GM18508 (cell line): ENCODE measurements around the gene DIP2C.
"Not testable (repeated sequence)": the region's sequence is repeated elsewhere in the genome, so short reads cannot be mapped to it uniquely, and the experiment has no call there.

Experiments
- ATAC-seq: cut with Tn5 transposase; IDR thresholded peaks from one replicate; pipeline ENCODE4 v1.9.1; 2021; ENCODE audit warnings: moderate number of reproducible peaks; ENCODE audit not compliant: insufficient read depth, unreplicated experiment

Gene DIP2C

DNA sequence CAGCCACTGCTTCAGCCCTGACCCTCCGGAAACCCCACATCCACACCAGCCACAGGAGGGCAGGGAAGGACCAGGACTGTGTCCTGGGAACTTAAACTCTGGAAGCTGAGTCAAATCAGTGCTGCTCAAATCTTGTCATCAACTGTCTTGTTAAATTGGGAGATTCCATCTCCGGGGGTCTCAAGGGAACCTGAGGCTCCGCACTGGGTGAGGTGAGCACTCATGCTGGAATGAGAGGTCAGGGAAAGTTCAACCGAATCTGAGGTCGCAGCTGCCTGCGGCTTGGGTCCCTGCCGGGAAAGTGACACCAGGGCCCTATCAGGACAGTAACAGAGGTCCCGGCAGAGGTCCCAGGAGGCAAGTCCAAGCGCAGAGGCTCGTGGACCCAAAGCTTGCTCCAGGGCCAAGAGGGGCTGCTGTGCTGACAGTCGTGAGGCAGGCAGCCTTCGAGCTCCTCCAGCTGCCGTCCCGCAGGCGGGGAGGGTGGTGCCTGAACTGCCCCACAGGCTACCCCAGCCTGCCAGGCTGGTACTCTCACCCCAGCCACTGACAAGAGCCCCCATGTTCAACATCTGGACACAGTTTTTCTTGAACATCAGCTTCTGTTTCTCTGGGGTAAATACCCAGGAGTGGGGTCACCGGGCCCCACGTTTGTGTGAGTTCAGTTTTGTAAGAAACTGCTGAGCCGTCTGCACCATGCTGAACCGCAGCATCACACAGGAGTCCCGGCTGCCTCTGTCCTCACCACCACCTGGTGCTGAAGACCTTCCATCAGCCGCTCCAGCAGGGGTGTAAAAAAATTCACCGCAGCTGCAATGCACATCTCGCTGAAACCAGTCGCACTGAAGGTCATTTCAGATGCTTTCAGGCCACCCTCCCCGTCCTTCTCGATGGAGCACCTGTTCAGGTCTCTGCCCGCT is 101.0 kb downstream of the DIP2C start:
- no peak for ATAC-seq

DNA sequence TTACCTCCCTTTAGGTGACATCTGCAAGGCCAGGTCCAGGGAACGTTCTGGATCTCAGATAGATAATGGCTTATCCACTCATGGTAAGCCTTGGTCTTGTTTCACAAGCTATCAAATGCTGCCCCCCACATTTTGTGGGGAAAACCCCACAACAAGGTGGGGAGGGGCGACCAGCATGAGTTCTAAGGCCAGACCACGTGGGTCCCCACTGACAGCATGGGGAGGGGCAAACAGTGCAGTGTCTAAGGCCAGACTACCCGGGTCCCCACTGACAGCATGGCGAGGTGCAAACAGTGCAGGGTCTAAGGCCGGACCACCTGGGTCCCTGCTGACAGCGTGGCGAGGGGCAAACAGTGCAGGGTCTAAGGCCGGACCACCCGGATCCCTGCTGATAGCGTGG is 102.8 kb downstream of the DIP2C start:
- ATAC-seq, result no peak

DNA sequence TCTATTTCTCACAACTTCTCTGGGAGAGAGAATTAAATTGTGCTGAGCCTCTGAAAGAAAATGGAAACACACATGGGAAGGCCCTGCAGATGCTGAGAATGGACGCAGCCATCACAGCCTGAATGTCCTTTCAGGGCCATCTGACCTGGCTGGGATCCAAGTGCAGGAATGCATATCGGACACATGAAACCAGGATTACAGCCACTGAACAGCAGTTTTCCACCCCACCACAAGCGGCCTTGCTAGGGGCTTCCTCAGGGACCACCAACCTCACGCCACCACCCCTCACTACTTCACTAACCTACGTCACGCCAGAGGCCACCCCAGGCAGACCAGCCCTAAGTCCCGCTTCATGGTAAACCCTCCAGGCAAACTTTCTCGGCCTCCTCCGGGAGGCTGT is 103.3 kb downstream of the DIP2C start:
- ATAC-seq, result no peak

DNA sequence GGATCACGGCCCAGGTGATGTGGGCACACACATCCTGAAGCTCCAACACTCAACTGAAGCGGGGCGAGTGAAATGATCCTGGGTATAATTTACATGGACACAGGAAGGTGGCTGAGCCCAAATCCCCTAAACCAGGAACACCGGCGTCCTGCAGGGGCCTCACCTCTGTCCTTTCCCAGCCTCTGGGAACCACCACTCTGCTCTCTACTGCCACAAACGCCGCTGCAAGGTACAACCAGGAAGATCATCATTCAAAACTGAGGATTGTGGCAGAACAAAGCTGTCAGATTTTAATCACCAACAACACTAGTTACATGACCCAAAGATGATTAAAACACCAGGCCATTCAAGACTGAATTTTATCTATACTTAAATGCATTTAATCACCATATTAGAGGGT is 104.0 kb downstream of the DIP2C start:
- ATAC-seq, result no peak

DNA sequence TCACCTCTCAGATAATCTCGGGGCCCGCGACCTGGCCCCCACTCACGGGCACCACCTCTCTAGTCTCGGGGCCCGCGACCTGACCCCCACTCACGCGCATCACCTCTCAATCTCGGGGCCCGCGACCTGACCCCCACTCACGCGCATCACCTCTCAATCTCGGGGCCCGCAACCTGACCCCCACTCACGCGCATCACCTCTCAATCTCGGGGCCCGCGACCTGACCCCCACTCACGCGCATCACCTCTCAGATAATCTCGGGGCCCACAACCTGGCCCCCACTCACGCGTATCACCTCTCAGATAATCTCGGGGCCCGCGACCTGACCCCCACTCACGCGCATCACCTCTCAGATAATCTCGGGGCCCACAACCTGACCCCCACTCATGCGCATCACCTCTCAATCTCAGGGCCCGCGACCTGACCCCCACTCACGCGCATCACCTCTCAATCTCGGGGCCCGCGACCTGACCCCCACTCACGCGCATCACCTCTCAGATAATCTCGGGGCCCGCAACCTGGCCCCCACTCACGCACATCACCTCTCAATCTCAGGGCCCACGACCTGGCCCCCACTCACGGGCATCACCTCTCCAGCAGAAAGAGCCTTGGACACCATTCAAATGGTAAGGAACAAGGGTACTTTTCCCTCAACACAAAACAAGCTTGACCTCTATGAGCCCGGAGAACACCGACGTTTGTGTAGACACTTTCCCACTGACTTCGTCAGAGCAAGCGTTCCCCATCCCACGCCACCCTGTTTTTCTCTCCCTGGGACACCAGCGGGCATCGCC is 104.8 kb downstream of the DIP2C start:
- not testable (repeated sequence) for ATAC-seq

DNA sequence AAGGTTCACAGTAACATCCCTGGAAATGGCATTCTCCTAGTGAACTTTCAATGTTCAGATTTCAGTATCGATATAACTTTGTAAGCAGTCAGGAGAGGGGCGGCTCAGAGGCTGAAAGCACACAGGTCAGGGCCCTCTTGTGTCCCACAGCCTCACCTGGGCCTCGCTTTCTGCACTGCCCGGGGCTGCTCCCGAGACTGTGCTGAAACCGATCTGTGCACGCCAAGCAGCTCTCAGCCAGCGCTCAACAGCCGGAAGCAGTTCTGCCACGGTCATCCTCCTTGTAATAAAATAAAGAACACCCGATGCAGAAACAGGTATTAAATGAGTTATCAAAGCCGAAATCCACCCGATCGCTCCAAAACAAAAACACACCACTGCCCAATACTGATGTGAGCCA is 106.0 kb downstream of the DIP2C start:
- no peak for ATAC-seq

DNA sequence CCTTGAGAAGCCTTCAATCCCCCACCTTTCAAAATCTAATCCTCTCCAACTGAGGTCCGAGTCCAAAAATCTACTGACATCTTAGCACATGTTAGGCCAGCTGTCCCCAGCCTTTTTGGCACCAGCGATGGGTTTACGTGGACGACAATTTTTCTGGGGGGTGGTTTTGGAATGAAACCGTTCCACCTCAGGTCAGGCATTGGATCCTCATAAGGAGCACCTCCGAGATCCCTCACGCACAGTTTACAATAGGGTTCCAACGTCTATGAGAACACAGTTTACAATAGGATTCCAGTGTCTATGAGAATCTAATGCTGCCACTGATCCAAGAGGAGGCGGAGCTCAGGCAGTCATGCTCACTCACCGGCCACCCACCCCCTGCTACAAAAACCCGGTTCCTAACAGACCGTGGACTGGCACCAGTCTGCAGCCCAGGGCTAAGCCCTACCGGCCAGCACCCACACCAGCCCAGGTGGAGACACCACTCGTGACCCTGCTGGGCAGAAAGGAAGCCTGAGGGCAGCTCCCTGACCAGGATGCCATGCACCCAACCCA is 107.6 kb downstream of the DIP2C start:
- ATAC-seq, result no peak

DNA sequence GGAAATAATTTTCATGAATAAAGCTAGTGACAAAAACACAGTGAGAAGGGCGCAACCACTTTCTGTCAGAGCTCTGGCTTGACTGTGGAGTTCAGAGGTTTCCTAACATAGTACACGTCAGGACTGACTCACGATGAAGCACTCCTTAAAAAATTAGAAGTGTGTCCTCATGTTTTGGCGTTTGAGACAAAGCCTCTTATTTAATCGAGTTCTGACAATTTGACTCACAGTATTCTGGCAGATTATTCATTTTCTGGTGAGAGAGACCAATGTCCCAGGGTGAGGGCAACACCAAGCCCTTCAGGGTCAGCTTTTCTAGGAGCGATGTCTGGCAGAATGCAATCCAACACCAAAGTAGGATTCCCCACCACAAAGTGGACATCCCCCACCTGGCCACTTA is 108.7 kb downstream of the DIP2C start:
- no peak for ATAC-seq

DNA sequence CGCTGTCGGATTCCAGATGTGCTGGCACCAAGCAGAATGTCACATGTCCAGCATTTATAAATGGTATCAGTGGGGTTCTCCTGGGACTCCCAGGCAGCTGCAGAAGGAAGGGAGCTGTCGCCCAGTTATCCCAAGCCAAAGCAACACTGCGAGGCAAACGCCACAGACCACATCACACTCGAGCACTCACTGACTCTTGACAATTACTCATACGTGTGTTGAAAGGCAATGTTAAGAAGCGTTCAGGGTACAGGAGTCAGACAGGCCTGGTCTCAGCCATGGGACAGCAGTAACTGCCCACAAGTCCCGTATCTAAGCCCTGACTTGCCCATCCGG is 113.4 kb downstream of the DIP2C start:
- no peak for ATAC-seq

DNA sequence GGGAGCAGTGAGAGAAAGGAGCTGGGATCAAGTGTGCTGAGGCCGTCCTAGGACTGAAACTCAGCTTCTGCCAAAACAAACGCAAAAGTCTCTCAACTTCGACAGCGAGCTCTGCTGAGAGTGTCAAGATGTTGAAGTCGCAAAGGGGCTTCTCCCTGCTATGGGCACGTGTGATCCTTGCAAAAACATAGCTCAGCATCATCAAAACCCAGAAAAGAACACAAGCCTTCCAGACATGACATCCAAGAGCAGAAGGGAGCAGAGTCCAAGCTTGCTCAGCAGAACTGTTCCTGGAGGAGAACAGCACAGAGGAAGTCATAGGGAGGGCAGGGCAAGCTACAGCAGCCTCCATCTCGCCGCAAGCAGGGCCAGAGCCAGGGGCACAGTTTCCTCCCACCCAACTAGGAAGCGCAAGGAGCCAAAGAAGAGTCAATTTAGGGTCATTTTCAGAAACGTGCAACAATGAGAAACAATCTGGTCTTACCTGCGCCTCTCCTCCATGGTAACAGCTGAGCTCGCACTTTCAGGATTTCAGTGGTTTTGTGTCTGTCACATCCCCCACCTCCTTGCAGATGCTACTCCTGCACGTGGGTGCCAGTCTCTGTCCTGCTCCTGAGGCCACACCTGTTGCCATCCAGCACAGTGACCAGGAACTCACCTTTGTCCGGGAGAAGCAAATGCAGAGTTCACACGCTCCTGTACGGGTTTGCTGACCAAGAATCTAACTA is 113.9 kb downstream of the DIP2C start:
- no peak for ATAC-seq

DNA sequence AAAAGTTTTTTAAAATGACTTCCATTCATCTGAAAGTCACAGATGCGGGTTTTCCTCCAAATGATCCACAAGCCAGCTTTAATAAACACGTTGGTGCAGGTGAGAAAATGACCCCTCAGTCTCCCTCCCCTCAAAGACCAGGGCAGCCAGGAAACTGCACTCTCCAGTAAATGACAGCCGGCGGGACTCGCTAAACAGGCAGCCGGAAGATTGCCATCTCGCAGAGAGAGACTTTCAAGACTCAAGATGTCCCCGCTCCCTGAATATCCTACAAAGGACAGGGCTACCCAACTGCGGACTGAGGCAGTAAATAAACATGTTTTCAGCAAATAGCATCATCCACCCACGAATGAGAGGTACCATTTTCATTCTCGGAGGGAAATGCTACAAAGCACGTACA is 116.8 kb downstream of the DIP2C start:
- no peak for ATAC-seq

DNA sequence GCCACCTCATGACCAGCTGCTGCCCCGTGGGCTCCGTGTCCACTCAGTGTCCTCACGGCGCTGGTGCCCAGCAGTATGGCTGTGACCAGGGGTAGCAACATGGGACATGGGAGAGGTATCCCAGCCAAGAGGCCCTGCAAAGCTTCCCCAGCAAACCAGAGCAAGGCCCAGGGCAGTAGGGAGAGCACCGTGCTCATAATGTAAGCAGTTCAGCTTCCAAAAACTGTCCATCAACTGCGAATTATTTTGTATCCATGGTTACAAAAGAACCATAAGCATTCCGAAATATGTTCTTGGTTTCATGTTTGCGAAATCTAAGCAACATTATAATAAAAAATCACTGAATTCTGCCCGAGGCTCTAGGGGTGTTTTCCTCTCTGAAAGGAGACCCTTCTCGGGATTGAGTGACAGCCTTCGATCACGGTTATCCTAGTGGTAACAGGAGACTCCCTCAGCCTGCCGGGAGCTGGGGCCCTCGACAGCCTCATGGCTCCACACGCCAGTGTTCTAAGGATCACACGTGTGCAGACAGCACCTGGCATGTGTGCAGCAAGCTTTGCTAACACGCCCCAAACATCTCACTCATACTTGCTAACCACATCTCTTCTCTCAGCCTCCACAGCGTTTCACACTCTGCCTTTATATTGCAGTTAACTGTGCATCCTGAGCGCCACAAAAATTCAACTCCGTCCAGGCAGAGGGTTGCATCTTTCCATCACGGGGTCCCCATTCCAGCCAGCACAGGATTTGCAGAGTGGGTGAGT is 117.6 kb downstream of the DIP2C start:
- ATAC-seq, result no peak

DNA sequence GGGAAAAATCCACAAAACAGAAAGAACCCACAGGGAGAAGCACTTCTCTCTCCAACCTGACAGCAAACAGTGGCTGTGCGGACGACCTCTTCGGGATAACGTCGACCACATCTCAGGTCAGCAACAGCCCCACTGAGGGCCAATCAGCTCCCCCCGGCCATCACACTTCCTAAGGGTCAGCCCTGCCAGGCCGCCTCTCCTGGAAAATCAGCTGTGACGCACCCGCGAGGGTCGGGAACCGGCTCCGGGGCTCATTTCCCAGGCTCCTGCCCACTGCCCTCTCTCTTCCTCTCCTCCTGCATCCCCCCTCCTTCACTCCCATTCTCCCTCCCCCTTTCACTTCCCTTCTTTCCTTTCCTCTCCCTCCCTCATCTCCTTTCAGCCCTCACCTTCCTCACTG is 118.3 kb downstream of the DIP2C start:
- ATAC-seq, result no peak

DNA sequence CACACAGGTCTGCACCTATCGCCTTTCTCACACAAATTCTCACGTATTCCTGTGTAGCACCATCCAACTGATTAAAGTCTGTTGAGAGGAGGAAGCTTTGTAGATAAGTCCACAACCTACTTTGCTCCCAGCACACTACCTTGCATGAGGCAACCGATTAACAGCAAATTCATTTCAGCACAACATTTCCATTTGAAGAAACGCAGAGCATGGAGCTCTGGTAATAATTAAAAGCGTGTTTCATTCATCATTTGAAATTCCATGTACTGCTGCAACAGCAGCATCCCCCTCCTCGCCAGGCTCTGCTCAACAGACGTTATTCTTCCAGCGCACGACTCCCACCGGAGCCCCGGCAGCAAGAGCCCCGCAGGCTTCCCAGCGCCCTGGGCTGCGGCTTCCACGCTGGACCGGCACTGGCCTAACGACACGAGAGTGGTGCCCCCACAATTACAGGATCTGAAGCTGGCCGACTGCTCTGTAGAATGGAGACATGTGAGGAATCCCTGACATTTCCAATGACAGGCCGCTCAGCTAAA is 118.8 kb downstream of the DIP2C start:
- ATAC-seq, result no peak

DNA sequence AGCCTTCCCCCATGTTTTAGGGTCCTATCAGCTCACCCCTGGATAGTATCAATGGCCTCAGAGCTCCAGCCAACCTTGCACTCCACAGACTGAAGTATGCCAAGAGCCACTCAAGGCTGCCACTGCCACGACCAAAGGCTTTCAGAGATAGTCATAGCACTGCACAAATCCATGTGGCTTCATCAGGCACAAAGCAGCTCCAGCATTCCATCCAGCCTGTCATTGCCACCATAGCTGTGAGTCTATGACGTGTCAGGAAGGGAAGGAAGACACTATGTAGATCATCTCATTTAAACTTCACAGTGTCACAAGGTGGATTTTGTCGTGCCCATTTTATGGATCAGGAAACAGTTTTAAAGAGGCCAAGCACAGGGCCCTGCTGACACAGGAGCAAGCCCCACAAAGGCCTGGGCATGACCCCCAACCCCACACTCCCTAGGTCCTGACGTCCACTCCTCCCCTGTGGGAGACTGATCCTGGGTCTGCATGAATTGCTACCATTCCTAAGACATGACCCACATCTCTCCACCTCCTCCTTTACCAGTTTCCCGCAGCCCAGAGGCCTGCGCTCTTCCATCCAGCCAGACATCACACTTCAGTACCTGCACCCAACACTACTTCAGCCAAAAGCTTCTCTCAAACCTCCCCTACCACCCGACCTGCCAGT is 119.4 kb downstream of the DIP2C start:
- ATAC-seq, result no peak

DNA sequence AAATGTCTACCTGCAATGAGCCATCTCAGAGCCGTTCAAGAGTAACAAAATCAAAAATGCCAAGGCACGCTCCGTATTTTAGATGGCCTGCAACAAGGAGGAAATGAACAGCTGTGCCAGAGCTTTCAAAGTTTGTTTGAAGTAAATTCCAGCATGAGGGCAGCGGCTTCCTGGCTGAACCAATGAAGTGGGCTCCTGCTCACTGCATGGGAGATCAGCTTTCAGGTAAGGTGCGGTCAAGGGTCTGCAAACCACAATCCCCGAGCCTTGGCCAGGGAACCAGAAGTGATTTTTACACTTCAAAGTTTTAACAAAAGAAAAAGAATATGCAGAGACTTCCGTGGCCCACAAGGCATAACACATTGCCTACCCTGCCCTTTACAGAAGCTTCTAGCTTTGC is 120.6 kb downstream of the DIP2C start:
- ATAC-seq, result no peak

DNA sequence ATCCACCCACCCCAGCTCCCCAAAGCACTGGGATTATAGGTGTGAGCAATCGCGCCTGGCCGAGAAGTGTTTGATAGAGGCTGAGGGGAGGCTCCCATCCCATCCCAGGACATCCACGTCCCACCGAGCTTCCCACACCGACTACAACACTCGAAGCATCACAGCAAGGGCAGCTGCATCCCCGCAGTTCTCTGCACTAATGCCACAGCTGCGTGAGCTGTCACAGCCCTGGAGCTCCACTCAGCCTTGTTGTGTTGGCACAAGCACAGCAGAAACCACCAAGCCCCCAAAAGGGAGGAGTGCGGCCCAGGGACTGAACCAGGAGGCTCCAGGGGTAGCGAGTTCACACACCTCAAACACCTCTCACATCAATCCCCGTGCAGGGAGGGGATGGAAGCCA is 121.6 kb downstream of the DIP2C start:
- ATAC-seq, result no peak

DNA sequence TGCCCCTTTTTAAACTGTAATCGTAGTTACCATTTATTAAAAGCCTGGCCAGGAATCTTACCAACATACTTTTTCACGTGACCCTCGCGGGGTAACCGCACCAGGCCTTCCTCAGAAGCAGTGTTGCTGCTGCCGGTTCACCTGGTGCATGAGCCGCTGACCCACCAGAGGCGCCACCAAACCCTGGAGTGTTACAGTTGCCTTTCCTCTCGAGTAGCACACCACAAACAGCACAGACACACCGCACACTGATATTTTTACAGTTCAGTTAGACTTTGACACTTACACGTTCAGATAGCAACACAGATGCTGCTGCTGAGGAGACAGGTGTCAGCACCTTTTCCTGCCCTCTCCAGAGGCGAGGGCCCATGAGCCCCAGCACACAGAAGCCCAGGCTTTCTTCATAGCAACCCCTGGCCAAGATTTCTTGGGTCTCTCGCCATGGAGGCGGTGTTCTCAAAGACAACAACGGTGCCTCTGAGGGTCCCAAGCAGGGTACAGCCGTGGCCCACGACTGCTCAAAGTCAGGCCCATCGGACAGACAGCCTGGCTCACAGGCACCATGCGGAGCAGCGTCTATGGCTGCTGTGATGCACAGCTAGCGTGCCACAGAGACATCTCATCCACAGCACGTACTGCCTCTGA is 123.1 kb downstream of the DIP2C start:
- ATAC-seq, result no peak

DNA sequence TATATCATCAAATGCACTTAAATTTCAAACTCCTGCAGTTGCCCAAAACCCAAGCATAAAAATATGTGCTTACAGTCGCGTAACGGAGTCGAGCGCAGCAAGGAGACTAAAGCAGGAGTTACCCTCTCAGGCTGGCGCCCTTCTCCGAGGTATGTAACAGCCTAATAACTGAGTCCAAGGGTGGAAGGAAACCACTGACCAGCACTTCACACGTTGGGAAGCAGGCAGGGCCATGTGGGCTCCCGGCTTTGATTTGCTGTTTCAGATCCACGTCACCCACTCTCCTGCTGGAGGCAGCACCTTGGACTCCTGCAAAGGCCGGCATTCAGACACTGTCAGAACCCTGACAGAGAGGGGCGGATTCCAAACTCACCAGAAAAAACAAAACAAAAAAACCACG is 123.8 kb downstream of the DIP2C start:
- no peak for ATAC-seq
